Panc1 (cell line): ENCODE measurements around the gene SLC41A3. TPM values are rescaled to one million over a fixed set of nuclear protein-coding genes. Genes with fewer than 3 reads are reported as not detected.

ENCODE experiments used
- ATAC-seq: fragments of 200-7000 bp; cut with Tn5 transposase; 2 replicates; pipeline ENCODE4 v1.9.1; 2020; ENCODE audit warnings: mild to moderate bottlenecking, moderate library complexity
- BruUV-seq: library from RNA; stranded (reverse); fragments of 400-500 nt; replicated peaks from 2 replicates; lab custom pipeline; 2021; lab: Mats Ljungman, UMichigan
- CTCF ChIA-PET: fragments of 300-600 bp; sonication (Branson Sonifier 250); formaldehyde crosslinking; loops from one replicate; lab custom pipeline; 2022; ENCODE audit warnings: antibody characterized with exemption; lab: Charles Lee
- POLR2A ChIA-PET: fragments of 300-600 bp; sonication (Branson Sonifier 250); formaldehyde crosslinking; loops from one replicate; lab custom pipeline; 2022; ENCODE audit warnings: antibody characterized with exemption; lab: Charles Lee
- DNase-seq: peaks from one replicate; pipeline ENCODE4 v3.0.0-alpha.2; 2010; ENCODE audit warnings: low read depth, low spot score
- H3K27ac ChIP-seq: 2 replicates; pipeline ENCODE4 v1.5.1; 2011; ENCODE audit warnings: mild to moderate bottlenecking, low read length, inconsistent platforms
- H3K27me3 ChIP-seq: fragments of 200-500 bp; sonication (Bioruptor generic); 2 replicates; pipeline ENCODE4 v1.6.0; 2014; ENCODE audit warnings: low read length, inconsistent platforms; ENCODE audit not compliant: control insufficient read depth, insufficient read depth
- H3K36me3 ChIP-seq: fragments of 200-500 bp; sonication (Bioruptor generic); 2 replicates; pipeline ENCODE4 v1.5.1; 2014; ENCODE audit warnings: inconsistent platforms, mild to moderate bottlenecking, low read length, moderate library complexity; ENCODE audit not compliant: control insufficient read depth, insufficient read depth
- H3K4me1 ChIP-seq: 2 replicates; pipeline ENCODE4 v1.5.1; 2011; ENCODE audit warnings: inconsistent platforms, mild to moderate bottlenecking, low read length, moderate library complexity; ENCODE audit not compliant: control insufficient read depth, insufficient read depth
- H3K4me3 ChIP-seq, 2 experiments: 2 replicates each; pipeline ENCODE4 v1.5.1; 2011 to 2012; ENCODE audit warnings: low read depth in 2 of 2, low read length in 2 of 2, mild to moderate bottlenecking in 2 of 2, inconsistent platforms in 1 of 2, moderate library complexity in 1 of 2
- H3K9me3 ChIP-seq: fragments of 200-500 bp; sonication (Bioruptor generic); 2 replicates; pipeline ENCODE4 v1.5.1; 2014; ENCODE audit warnings: low read depth, mild to moderate bottlenecking, inconsistent platforms, low read length, moderate library complexity; ENCODE audit not compliant: control insufficient read depth, insufficient read depth
- CTCF ChIP-seq: fragments of 450-650 bp; IDR thresholded peaks from 2 replicates; pipeline ENCODE4 v1.5.1; 2017; ENCODE audit warnings: mild to moderate bottlenecking
- POLR2AphosphoS5 ChIP-seq: IDR thresholded peaks from 2 replicates; pipeline ENCODE4 v1.6.1; 2012; ENCODE audit warnings: mild to moderate bottlenecking, low read depth, low read length, moderate library complexity
- SIN3A ChIP-seq: IDR thresholded peaks from 2 replicates; pipeline ENCODE4 v1.6.1; 2012; ENCODE audit warnings: low read depth, mild to moderate bottlenecking, low read length, moderate library complexity, borderline replicate concordance; ENCODE audit not compliant: insufficient read depth
- TCF7L2 ChIP-seq: IDR thresholded peaks from 2 replicates; pipeline ENCODE4 v1.6.1; 2011; ENCODE audit warnings: mild to moderate bottlenecking, low read depth, low read length, inconsistent platforms
- in situ Hi-C: cut with HindIII; loops from 2 replicates; pipeline ENCODE4 v1.10.0; 2016; ENCODE audit warnings: low sequenced_read_pairs, low pct_unique_long_range_greater_than_20kb
- intact Hi-C: fragments of 100-400 bp; cut with micrococcal nuclease; formaldehyde crosslinking; loops from one replicate; pipeline ENCODE4 v1.10.0; 2022; ENCODE audit not compliant: unreplicated experiment
- total RNA-seq: library from RNA; stranded (reverse); gene quantifications from one replicate; pipeline ENCODE4 v1.2.1, GENCODE V29; 2021; ENCODE audit not compliant: unreplicated experiment
- TF ChIP-seq, protein P1 (sequence below), 2 experiments: IDR thresholded peaks; 2 replicates each; pipeline ENCODE4 v1.6.1; 2011 to 2012; ENCODE audit warnings: low read depth in 2 of 2, control low read depth in 1 of 2, low read length in 1 of 2, mild to moderate bottlenecking in 1 of 2, moderate library complexity in 1 of 2; ENCODE audit not compliant: insufficient read depth in 1 of 2

SLC41A3 gene
- total RNA-seq, 1 experiment from 2014 or later: 39.0 TPM

DNA sequence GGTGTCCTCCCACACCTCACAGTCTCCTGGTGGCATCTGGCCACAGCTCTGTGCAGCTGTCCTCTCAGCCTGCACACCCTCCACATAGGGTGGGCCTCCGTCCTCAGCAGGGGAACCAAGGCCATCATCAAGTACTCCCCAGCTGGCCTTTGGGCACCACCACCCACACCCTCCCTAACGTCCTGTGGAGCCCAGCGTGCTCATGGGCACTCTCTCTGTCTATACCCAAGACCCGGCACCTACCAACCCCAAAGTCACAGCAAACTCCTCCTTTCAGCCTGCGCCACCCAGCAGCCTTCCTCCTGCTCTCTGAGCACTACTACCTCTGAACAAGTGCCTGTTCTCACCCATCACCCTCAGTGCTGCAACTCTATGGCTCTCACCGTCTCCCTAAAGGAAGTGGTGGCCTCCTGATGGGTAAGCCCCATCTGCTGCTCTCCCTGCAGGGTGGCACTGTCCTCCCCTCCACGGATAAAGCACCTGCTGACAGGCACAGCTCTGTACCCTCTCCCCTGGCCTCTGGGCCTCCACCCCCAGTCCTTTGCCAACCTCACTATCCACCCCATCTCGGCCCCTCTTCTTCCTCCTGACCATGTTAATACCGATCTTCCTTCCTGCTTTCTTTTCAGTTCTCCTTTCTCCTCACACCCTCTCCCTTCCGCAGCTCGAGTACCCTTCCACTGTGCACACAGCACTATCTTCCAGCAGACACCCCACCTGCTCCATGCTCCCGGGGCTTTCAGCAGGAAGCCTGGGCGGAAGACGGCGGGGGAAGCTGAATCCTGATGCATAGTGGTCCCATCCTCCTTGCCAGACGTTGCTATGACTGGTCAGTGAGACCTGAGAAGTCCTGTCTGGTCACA, 31.5 kb downstream of the SLC41A3 start:
- no peaks in the 10 kb centered on the region for H3K36me3 ChIP-seq
- no TSS peak for BruUV-seq
- no peaks in the 10 kb centered on the region for H3K27me3 ChIP-seq
- in situ Hi-C loops (no loop called here), intact Hi-C loops (no loop called here)
- H3K4me1 ChIP-seq: no peaks in the 10 kb centered on the region
- POLR2A ChIA-PET: no interaction called here
- H3K9me3 ChIP-seq: no peaks in the 10 kb centered on the region
- CTCF ChIA-PET: interaction anchor here (0.5 kb wide), 1 partner anchor 335 kb away, joined by 10 read pairs; no protein-coding TSS in a partner anchor
- ATAC-seq: no peak
- DNase-seq: no peak
- TF ChIP-seq POLR2AphosphoS5: no peak
- TF ChIP-seq TCF7L2: no peak
- TF ChIP-seq CTCF: no peak
- TF ChIP-seq, protein P1, sequence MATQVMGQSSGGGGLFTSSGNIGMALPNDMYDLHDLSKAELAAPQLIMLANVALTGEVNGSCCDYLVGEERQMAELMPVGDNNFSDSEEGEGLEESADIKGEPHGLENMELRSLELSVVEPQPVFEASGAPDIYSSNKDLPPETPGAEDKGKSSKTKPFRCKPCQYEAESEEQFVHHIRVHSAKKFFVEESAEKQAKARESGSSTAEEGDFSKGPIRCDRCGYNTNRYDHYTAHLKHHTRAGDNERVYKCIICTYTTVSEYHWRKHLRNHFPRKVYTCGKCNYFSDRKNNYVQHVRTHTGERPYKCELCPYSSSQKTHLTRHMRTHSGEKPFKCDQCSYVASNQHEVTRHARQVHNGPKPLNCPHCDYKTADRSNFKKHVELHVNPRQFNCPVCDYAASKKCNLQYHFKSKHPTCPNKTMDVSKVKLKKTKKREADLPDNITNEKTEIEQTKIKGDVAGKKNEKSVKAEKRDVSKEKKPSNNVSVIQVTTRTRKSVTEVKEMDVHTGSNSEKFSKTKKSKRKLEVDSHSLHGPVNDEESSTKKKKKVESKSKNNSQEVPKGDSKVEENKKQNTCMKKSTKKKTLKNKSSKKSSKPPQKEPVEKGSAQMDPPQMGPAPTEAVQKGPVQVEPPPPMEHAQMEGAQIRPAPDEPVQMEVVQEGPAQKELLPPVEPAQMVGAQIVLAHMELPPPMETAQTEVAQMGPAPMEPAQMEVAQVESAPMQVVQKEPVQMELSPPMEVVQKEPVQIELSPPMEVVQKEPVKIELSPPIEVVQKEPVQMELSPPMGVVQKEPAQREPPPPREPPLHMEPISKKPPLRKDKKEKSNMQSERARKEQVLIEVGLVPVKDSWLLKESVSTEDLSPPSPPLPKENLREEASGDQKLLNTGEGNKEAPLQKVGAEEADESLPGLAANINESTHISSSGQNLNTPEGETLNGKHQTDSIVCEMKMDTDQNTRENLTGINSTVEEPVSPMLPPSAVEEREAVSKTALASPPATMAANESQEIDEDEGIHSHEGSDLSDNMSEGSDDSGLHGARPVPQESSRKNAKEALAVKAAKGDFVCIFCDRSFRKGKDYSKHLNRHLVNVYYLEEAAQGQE (IDR thresholded peaks at IDR 0.05; ENCODE audit: insufficient read depth in 1 of 2, low read depth in 2 of 2, low read length in 1 of 2): no peak
- no peak overlapping the region for H3K4me3 ChIP-seq
- H3K27ac ChIP-seq: no peak overlapping the region

DNA sequence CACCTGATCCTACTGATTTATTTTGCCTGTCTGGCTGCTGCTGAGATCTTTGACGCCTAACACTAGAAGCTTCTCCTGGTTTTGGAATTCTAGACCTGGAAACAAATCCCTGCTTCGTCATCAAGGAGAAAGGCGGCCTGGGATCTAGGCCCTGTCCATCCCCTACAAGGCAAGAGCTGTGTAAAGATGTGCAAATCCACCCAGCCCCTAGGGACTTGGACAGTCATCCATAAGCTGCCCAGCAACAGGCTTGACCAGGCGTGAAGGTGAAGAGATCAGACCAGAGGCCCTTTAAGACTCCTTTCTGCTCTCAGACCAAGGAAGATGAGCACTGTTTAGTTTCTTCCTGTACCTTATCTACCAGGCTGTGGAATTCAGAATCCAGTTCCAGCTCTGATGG, 32.2 kb downstream of the SLC41A3 start:
- H3K9me3 ChIP-seq: no peaks in the 10 kb centered on the region
- no peaks in the 10 kb centered on the region for H3K4me1 ChIP-seq
- BruUV-seq: no TSS peak
- ChIA-PET CTCF (interaction anchor here (0.5 kb wide), 1 partner anchor 335 kb away, joined by 10 read pairs; no protein-coding TSS in a partner anchor), POLR2A (no interaction called here)
- H3K27me3 ChIP-seq: no peaks in the 10 kb centered on the region
- no peak for DNase-seq
- no peak overlapping the region for H3K27ac ChIP-seq
- no peak overlapping the region for H3K4me3 ChIP-seq
- H3K36me3 ChIP-seq: no peaks in the 10 kb centered on the region
- in situ Hi-C loops: no loop called here
- intact Hi-C loops: no loop called here
- TF ChIP-seq, protein P1 (IDR thresholded peaks at IDR 0.05; ENCODE audit: insufficient read depth in 1 of 2, low read depth in 2 of 2, low read length in 1 of 2): no peak
- TF ChIP-seq SIN3A (no peak), POLR2AphosphoS5 (no peak), CTCF (no peak), TCF7L2 (no peak)
- no peak for ATAC-seq
